ENCODE measurements around the gene PCDH9.
A peak's percentile ranks its signal among the peaks of the same experiment; 100 is the strongest.

The PCDH9 gene

GRCh38 chr13:67118277-67118676 is 111.9 kb downstream of the PCDH9 start:
- Histone ChIP-seq H3K9me3 (ENCODE audit: low read length) (0 out of 2 replicates have a peak, but pooled peaks cover under 1% of the 10 kb centered on the region), H3K36me3 (ENCODE audit: insufficient read depth, low read length) (no peaks in the 10 kb centered on the region), H4K20me1 (ENCODE audit: insufficient read depth, low read length) (no peaks in the 10 kb centered on the region), H2AFZ (ENCODE audit: low read length) (peak overlapping the region; percentile 54; the same call in 1 of the 2 replicates), H3K9ac (ENCODE audit: low read length) (no peak overlapping the region), H3K4me2 (ENCODE audit: low read length) (no peak overlapping the region), H3K27me3 (ENCODE audit: insufficient read depth, low read length) (no peaks in the 10 kb centered on the region), H3K27ac (ENCODE audit: low read depth, low read length, poor library complexity, severe bottlenecking) (no peak overlapping the region), H3K4me1 (ENCODE audit: insufficient read depth, low read length, severe bottlenecking) (peaks cover 33% of the 10 kb centered on the region), H3K4me3 (ENCODE audit: low read depth, low read length, poor library complexity, severe bottlenecking) (no peak overlapping the region), H3K9me2 (ENCODE audit: low read depth, low read length) (no peaks in the 10 kb centered on the region), H3K79me2 (ENCODE audit: insufficient read depth, low read length) (no peaks in the 10 kb centered on the region), H3F3A (ENCODE audit: insufficient read depth, low read length) (no peaks in the 10 kb centered on the region)
- no peak for TF ChIP-seq CTCF (IDR thresholded peaks at IDR 0.05; ENCODE audit: low read length)
- TF ChIP-seq EZH2 (IDR thresholded peaks at IDR 0.05; ENCODE audit: borderline replicate concordance, low read length): no peak

GRCh38 chr13:67117010-67117550 is 113.1 kb downstream of the PCDH9 start:
- no peaks in the 10 kb centered on the region for H3F3A ChIP-seq (ENCODE audit: insufficient read depth, low read length)
- no peaks in the 10 kb centered on the region for H4K20me1 ChIP-seq (ENCODE audit: insufficient read depth, low read length)
- H3K36me3 ChIP-seq (ENCODE audit: insufficient read depth, low read length): no peaks in the 10 kb centered on the region
- no peak overlapping the region for H3K9ac ChIP-seq (ENCODE audit: low read length)
- H3K9me3 ChIP-seq (ENCODE audit: low read length): peaks cover 7% of the 10 kb centered on the region; the same call in 1 of the 2 replicates
- no peaks in the 10 kb centered on the region for H3K9me2 ChIP-seq (ENCODE audit: low read depth, low read length)
- TF ChIP-seq CTCF (IDR thresholded peaks at IDR 0.05; ENCODE audit: low read length) (no peak), EZH2 (IDR thresholded peaks at IDR 0.05; ENCODE audit: borderline replicate concordance, low read length) (no peak)
- H3K4me1 ChIP-seq (ENCODE audit: insufficient read depth, low read length, severe bottlenecking): peaks cover 24% of the 10 kb centered on the region
- H3K4me2 ChIP-seq (ENCODE audit: low read length): no peak overlapping the region
- H2AFZ ChIP-seq (ENCODE audit: low read length): no peak overlapping the region
- no peaks in the 10 kb centered on the region for H3K79me2 ChIP-seq (ENCODE audit: insufficient read depth, low read length)
- no peaks in the 10 kb centered on the region for H3K27me3 ChIP-seq (ENCODE audit: insufficient read depth, low read length)
- no peak overlapping the region for H3K27ac ChIP-seq (ENCODE audit: low read depth, low read length, poor library complexity, severe bottlenecking)
- no peak overlapping the region for H3K4me3 ChIP-seq (ENCODE audit: low read depth, low read length, poor library complexity, severe bottlenecking)

GRCh38 chr13:67107979-67108378 is 122.2 kb downstream of the PCDH9 start:
- TF ChIP-seq CTCF (IDR thresholded peaks at IDR 0.05; ENCODE audit: low read length): no peak
- no peak for TF ChIP-seq EZH2 (IDR thresholded peaks at IDR 0.05; ENCODE audit: borderline replicate concordance, low read length)
- H3K9ac ChIP-seq (ENCODE audit: low read length): no peak overlapping the region
- H3K27ac ChIP-seq (ENCODE audit: low read depth, low read length, poor library complexity, severe bottlenecking): no peak overlapping the region

More at GRCh38 chr13:67107979-67108378, 122.2 kb downstream of the PCDH9 start:
- H3K9me3 ChIP-seq (ENCODE audit: low read length): peaks cover 42% of the 10 kb centered on the region
- H2AFZ ChIP-seq (ENCODE audit: low read length): no peak overlapping the region
- H4K20me1 ChIP-seq (ENCODE audit: insufficient read depth, low read length): no peaks in the 10 kb centered on the region
- H3F3A ChIP-seq (ENCODE audit: insufficient read depth, low read length): no peaks in the 10 kb centered on the region
- no peaks in the 10 kb centered on the region for H3K9me2 ChIP-seq (ENCODE audit: low read depth, low read length)
- H3K36me3 ChIP-seq (ENCODE audit: insufficient read depth, low read length): peaks cover 7% of the 10 kb centered on the region; the same call in 1 of the 2 replicates
- H3K4me2 ChIP-seq (ENCODE audit: low read length): no peak overlapping the region
- no peaks in the 10 kb centered on the region for H3K79me2 ChIP-seq (ENCODE audit: insufficient read depth, low read length)
- H3K4me1 ChIP-seq (ENCODE audit: insufficient read depth, low read length, severe bottlenecking): no peaks in the 10 kb centered on the region
- no peaks in the 10 kb centered on the region for H3K27me3 ChIP-seq (ENCODE audit: insufficient read depth, low read length)
- H3K4me3 ChIP-seq (ENCODE audit: low read depth, low read length, poor library complexity, severe bottlenecking): no peak overlapping the region

All from OCI-LY1 (cell line).